GM19452 (cell line): Measurements from ENCODE around the gene HSPA8.
"Not testable (repeated sequence)": the region's sequence is repeated elsewhere in the genome, so short reads cannot be mapped to it uniquely, and the experiment has no call there.

Source experiments
- ATAC-seq: cut with Tn5 transposase; IDR thresholded peaks from one replicate; pipeline ENCODE4 v1.9.1; 2021; ENCODE audit not compliant: unreplicated experiment

HSPA8 gene

DNA sequence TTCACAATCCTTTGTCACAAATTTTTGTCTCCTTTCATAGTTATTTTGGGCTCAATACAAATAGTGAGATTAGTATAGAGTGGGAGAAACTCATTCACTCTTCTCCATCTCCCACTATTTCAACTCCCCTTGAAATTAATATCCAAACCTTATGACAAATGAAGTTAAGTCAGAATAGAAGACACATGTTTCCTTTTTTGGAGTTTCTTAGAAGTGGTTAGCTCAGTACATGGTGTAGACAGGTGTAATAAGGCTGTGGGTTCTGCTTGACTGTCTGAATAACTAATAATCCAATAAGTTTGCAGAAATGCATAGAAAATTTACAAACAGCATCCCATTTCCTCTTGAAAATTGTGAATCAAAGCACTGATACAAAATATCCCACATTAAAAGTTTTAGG, 10.8 kb upstream of the HSPA8 start:
- no peak for ATAC-seq

DNA sequence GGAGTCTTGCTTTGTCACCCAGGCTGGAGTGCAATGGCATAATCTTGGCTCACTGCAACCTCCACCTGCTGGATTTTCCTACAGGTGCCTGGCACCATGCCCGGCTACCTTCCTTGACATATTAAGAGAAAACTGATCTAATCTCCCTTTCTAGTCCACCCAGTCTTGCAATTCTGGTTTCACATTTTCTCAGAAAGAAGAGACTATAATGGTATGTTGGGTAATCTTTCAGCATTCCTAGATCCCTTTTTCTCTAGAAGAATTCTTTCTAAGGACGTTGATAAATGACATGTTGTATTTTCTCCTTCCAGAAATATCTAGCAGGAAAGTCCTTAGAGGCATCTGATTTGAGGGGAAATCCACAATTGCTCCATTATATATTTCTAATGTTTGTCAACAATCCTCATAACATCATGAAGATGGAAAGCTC, 10.4 kb upstream of the HSPA8 start:
- no peak for ATAC-seq

DNA sequence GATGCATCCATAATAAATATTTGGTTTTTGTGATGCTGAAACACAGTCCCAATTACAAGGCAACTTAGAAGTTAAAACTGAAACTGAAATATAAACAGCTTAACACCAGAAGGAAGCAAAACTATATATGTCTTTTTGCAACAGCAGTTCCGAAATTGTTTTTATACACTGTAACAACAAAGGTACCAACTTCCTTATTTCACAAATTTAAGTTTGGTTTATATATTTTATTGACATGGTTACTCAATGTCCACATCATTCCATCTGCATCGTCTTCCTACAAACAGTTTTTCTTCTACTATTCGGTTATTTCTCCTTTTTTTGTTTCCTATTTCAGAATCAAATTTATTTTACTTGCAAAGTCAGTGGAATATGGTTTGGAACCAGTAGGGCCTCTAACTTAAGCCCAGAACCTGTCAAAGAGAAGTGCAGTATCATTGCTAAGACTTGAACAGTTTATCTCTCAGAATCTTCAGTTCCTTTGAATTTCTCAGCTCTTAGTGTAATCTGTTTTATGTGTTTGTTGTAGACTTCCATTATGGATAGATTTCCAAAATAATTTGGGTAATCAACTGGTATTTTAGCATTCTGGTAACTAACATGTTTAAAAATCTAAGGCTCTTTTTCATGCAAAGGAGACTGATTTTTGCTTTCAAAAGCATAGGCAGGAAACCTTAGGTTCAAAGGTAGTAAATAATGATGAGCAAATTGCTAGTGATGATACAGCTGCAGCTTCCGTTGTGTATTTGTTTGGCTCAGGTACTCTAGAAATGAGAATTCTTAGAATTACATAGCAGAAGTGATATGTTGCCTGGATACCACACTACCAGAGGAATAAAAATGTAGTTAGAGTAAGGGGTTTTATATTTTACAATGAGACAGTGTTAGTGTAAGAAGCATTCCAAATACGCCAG, 8.2 kb upstream of the HSPA8 start:
- ATAC-seq = peak; percentile 43

GRCh38 chr11:123065621-123066020, 3.7 kb upstream of the HSPA8 start:
- ATAC-seq = no peak

GRCh38 chr11:123063826-123064657, 2.1 kb upstream of the HSPA8 start:
- ATAC-seq = no peak

- no peak for ATAC-seq
Observed at GRCh38 chr11:123062892-123063825, 1.2 kb upstream of the HSPA8 start.

DNA sequence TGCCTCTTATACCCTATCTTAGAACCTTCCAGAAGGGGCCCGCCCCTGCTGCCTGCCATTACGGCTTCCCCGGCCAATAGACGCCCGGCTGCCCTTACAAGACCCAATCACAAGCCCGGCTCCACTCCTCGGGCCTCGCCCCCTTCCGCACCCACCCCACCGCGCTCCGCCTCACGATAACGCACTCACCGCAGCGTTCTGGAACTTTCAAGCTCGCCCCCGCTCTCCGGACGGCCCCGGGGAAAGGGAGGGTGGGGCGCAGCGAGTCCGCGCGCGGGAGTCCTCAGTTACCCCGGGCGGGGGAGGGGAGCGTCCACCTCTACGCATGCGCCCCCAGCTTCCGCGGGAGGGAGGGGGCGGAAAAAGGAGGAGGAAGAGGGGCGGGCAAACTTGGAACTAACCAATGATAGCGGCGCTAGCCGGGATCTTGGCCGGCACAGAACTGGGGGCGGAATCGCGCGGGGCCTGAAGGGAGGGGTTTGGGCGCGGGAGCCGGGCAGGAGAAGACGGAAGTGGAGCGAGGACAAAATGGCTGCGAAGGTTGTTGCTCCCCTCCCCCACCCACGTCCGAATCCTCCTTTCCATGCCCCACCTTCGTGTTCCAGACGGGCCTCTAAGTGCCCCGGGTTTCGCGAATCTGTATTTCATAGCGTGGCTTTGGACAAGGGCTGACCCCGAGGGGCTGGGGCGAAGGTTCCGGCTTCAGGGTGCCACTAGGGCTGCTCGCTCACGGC, 389 bp upstream of the HSPA8 start:
- peak; percentile 85 for ATAC-seq

- ATAC-seq = no peak
Observed at GRCh38 chr11:123060277-123061000, 1.5 kb downstream of the HSPA8 start.

- not testable (repeated sequence) for ATAC-seq
Observed at GRCh38 chr11:123059041-123059920, 2.7 kb downstream of the HSPA8 start.

GRCh38 chr11:123057661-123058305, 4.2 kb downstream of the HSPA8 start:
- no peak for ATAC-seq

DNA sequence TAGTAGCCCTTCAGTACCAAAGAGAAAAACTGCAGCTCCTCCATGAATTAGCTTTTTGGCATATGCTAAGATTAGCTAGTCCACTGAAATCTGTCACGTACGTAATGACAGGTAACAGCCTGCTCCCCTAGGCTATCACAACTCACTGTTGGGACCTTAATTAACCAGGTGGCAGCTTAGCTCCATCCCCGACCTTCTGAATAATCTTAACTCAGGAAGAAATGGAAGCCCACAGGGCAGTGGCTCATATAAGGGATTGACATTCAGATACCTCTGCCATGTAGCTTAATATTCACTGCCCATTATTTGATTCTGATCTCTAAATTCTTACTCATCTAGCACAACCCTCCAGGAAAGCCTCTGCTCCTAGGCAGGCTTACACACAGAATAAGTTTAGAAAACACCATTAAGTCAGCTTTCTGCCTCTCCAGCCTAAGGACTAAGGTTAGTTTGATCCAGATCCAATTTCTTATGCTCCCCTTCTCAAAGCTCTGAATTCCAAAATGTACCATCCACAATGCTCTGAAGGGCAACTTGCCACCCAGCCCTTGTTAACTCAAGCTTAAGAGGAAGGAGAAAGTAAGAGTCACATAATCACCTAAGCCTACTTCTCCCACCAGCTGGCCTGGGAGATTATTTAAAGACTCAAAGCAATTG, 5.0 kb downstream of the HSPA8 start:
- ATAC-seq = no peak

DNA sequence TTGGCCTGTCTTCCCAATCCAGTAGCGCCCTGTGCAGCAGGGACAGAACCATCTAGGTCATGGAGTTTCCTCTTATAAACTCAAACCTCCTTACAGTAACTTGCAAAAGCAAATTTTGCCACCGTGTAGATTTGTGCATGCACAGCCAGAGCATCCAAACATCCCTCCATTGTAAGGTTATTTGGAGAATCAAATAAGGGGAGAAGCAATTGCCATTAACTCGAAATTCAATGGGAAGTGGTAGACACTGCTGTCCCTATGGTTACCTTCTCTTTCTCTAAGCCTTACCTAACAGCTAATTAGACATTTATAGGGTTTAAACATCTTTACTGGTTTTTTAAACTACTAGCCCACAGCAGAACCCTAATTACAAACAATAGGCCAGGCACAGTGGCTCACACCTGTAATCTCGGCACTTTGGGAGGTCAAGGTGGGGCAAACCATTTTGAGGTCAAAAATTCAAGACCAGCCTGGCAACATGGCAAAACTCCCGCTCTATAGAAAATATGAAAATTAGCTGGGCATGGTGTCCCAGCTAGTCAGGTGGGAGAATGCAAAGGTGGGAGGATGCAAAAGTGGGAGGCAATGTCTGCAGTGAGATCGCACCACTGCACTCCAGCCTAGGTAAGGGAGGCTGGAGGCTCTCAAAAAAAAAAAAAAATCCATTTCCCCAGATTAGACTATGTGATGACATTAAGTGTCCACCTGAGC, 6.6 kb downstream of the HSPA8 start:
- no peak for ATAC-seq

DNA sequence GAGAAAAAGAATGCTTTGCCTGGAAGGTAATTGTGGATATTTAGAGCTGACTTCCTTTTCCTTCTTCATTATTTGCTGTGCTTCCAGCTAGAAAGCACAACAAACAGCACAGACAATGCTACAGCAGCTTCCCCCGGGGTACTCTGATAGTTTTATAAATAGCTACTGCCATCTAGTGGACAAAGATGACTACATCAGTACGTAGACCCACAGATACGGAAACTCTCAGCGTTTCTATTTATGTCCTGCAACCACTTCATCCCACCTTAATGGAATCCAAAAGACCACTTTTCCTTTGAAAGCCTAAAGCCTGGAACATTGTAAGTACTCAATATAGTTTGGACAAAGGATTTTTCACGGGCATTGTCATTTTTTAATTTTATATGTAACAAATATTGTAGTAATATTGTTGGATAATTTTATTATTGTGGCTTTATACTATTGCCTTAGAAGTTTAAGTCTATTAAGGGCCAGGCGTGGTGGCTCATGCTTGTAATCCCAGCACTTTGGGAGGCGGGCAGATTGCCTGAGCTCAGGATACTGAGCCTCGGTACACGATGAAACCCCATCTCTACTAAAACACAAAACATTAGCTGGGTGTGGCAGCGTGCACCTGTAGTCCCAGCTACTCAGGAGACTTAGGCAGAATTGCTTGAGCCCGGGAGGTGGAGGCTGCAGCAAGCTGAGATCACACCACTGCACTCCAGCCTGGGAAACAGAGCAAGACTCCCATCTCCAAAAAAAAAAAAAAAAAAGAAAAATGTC, 7.5 kb downstream of the HSPA8 start:
- ATAC-seq = peak; percentile 74

GRCh38 chr11:123052901-123053721, 8.8 kb downstream of the HSPA8 start:
- no peak for ATAC-seq

DNA sequence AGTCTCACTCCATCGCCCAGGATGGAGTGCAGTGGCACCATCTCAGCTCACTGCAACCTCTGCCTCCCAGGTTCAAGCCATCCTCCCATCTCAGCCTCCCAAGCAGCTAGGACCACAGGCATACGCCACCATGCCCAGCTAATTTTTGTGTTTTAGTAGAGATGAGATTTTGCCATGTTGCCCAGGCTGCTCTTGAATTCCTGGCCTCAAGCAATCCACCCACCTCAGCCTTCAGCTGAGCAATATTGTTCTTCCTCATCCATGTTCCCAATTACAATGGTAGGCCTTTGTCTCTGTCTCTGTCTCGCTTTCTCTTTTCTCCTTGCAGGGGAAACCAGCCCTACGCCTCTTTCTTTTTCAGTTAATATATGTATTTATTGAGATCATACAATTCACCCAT, 10.3 kb downstream of the HSPA8 start:
- ATAC-seq = no peak
